Posterior cingulate gyrus (tissue), 11 donors: ENCODE data around the gene FBXL17.

Source experiments
- DNase-seq, 10 donors: peaks; one replicate each; pipeline versions ENCODE4 v3.0.0 to v3.0.0-alpha.2; 2020 to 2021; ENCODE audit warnings: mixed read lengths in 3 of 10
- intact Hi-C: fragments of 100-400 bp; cut with DNase I; formaldehyde crosslinking; loops from one replicate; pipeline ENCODE4 v1.15.1; 2023

The FBXL17 gene

DNA sequence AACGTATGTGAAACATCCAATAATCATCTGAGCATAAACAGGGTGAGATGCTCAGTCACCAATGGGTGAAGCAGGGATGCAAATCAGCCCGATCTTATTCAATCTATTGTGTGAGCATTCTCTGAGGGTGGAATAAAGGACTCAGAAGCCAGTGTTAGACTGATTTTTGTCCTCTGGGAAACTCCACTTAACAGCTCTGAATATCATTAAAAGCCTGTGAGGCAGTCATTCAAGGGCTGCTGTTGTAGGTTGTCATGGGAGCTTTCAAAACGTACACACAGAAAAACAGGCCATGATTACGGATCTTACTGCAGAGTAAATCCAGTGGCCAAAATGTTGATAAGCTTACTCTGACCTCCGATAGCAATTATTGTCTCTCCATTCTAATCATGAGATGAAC, 444.7 kb downstream of the FBXL17 start:
- intact Hi-C loops = no loop called here
- DNase-seq = no peak

DNA sequence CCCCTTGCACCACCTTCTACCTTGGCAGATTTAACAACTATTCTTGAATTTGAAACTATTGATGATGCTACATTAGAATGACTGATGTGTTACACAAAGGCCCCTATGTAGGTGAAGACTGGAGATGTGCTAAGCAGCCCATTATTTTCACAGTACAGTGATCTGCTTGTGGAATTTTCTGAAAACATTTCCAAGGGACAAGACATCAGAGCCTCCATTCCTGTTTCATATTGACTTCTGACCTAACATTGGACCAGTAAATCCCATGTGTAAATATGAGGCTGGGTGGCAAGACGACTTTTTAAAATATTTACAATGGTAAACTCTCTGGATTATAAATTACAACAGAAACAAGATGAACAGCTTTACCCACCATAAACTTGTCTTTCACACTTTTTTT, 445.4 kb downstream of the FBXL17 start:
- no peak for DNase-seq
- intact Hi-C loops = no loop called here

DNA sequence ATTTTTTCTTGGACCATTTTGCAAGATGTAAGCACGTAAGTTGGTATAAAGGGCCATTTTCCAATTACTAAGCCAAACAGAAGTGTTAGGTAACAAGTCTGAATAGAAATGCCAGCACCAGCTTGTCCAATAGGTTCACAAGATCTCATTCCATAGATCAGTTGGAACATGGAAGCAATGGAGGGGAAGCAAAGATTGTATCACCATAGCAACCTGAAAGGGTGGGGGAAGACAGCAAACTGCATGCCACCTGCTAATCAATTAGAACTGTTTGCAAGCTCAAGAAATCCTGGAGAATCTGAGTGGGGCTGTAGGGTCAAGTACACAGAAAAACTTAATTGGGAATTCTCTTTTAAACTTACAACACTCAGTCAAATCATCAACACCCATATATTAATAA, 446.3 kb downstream of the FBXL17 start:
- no peak for DNase-seq
- intact Hi-C loops = no loop called here

DNA sequence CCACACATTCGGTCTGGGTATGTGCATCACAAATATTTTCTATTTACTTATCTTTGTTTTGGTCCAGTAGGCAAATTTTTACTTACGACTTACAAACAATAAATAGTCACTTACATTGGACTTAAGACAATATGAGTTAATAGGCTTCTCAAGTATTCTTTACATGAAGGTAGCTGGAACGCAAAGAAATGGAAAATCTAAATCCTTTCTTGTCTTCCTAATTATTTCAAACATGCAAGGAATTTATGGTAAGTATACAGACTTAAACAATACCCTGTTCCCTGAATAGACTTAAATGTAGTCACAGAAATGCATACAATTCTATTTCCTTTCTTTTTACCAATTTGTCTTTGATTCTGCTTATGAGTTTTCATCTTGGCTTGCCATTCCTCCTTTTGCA, 448.6 kb downstream of the FBXL17 start:
- intact Hi-C loops = no loop called here
- DNase-seq = no peak

DNA sequence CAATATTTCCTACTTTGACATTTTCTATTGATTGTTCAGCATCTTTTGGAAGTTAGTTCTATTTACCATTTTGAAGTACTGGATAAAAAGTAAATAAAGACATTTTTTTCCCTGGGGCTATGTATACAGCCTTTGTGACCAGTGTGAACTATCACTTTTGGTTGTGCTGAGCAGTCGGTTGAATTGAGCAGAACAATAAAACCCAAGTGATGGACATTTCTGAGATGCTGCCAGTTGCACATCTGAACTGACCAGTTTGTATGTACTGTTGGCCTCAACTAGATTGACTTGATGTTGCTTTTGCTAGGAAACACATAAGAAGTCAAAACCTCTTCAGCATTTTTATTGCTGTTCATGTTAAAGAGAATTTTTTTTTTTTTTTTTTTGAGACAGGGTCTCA, 451.0 kb downstream of the FBXL17 start:
- DNase-seq = no peak
- intact Hi-C loops = no loop called here

DNA sequence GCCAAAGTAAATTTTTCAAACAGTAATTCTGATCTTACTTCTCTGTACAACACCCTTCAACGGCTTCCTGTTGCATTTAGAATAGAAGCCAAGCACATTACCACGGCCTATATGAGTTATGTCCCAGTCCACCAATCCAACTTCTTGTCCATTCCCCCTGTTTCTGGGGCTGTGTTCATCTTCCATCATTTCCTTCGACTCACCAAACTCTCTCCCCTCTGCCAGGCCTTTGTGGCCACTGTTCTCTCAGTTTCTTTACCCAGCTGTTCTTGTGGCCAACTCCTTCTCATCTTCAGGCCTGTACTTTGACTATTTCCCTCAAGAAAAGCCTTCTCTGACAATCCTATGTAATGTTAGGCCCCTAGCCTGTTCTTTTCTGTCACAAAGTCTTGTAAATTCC, 451.8 kb downstream of the FBXL17 start:
- intact Hi-C loops = no loop called here
- DNase-seq = no peak

DNA sequence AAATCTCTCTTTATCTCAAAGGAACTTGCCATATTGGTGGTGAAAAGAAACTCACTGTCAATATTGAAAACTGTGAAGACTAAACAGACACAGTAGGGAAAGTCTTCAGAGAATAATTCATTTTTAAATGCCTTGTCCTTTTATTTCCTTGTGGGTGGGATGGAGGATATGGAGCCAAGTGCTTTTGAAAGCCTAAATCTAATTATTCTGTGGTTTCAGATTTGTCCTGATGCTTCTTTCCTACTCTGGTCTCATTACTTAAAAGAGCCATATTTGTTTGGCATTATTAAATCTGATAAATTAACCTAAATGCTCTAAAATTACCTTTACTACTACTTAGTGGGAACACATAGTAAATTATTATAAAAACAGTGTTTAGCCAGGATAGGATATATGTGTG, 452.8 kb downstream of the FBXL17 start:
- intact Hi-C loops = no loop called here
- no peak for DNase-seq

DNA sequence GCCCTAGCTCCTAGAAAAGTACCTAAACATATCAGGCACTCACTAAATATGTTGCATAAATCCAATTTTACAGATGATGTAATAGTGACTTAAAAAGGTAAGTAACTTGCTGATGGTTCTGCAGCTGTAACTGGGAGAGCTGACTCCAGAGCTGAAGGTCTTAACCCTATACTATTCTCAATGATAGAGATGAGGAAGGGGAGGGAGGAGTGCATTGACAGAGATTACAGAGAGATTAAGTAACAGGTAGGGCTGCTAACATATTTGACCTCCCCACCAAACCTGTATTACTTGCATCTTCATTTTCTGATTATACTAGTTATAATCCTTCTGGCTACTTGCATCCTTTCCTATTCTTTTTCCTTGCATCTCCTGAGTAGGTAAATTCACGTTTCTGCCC, 455.8 kb downstream of the FBXL17 start:
- DNase-seq = no peak
- intact Hi-C loops = no loop called here

DNA sequence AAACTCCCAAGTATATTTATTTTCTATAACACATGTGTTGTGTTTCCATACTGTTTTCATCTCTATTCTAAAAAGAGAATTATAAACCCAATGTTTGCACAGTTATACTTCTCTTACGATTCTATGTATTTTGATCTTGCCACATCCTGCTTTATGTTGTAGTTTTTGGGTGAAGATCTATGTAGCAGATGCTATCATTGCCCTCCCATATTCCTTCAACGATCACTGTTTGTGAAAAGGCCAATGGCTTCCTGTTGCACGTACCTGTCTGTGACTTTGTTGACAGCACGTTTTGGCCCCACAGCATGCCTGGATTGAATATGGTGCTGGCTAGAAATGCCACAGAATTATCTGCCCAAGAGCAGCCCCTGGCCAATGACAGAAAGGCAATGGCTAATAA, 456.7 kb downstream of the FBXL17 start:
- intact Hi-C loops = no loop called here
- peak in 1 of 10 donors; percentile 13 for DNase-seq

DNA sequence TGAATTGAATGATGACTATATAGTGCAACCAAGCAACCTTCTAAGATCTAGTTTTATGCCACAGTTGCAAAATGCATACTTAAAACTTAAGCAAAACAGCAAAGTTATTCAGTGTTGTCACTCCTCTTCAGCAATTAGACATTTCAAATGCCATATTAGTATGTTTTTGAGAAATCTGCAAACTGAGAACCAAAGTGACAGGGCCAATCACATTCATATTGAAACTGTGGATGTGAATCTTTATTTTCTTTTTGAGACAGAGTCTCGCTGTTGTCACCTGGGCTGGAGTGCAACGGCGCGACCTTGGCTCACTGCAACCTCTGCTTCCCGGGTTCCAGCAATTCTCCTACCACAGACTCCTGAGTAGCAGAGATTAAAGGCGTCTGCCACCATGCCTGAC, 461.9 kb downstream of the FBXL17 start:
- intact Hi-C loops = no loop called here
- DNase-seq = no peak

DNA sequence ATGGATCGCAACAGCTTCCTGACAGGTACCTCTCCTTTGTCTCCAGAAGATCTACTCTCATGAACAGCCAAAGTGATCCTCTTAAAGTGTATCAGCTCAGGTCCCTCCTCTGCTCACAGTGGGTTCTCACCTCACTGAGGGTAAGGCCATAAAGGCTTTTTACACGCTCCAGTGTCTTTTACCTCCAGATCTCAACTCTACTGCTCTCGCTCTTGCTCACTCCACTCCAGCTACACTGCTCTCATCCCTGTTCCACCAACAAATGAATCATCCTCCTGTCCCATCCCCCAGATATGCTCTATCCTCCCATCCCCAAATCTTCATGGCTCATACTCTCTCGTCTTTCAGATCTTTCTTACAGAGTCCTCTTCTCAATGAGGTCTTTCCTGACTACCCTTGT, 462.5 kb downstream of the FBXL17 start:
- intact Hi-C loops = no loop called here
- no peak for DNase-seq

DNA sequence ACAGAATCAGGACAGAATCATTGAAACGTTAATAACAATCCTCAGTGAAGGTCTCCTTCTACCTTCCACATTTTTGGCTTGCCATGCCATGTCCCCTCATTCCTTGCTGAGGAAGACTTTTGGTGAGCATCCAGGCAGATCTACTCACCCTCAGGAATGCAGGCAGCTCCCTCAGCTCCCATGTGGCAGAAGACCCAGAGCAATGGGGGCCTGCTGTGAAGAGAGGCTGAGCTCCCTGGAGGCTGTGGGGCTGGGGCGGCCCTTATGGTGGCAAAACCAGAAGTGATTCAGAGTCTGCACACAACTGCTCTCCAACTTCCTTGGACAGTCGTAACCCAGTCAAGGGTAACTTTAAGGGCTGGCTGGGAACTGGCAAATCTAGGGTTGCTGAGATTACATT, 463.9 kb downstream of the FBXL17 start:
- DNase-seq = peak in 4 of 10 donors; percentile 22 to 66 (median 62)
- intact Hi-C loops = no loop called here

DNA sequence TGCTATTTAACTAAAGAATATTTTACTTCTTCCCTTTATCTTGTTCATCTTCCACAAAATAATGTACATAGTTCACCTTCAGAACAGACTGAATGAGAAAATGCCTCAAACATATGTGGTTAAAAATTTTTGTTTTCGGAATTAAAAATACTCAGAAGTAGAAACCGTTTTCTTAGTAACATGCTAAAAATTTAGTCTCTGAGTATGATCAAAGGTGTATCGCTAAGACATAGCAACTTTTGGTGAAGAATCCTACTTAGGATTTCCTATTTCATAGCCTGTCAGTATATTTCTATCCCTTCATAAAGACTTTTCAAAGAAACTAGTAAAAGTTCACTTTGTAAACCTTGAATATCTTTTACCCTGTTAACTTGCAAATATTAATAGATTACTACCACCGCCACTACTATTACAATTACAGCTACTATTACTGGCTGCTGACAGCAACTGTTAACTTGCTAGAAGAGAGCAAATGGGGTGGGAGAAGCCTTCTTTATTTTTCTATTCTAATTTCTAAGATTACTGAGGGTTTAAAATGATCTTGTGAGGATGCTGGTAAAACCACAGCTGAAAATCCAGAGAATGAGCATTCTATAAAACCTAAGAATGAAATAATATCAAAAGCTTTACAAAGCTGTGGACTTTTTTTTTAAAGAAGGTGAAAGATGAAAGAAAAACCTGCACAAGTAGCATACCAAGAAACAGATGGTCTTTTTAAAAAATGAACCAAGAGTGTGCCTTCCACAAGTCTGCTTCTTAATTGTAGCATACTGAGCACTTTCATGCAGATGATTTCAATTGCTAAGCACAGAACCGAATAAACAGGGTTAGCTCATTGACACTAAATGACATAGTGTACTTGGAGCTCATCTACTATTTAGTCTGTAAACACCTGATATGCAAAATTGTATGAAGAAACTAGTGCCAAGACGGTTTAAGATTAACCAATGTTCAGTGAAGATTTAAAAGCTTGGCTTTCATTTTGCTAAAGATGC, 464.9 kb downstream of the FBXL17 start:
- DNase-seq = no peak
- intact Hi-C loops = no loop called here

DNA sequence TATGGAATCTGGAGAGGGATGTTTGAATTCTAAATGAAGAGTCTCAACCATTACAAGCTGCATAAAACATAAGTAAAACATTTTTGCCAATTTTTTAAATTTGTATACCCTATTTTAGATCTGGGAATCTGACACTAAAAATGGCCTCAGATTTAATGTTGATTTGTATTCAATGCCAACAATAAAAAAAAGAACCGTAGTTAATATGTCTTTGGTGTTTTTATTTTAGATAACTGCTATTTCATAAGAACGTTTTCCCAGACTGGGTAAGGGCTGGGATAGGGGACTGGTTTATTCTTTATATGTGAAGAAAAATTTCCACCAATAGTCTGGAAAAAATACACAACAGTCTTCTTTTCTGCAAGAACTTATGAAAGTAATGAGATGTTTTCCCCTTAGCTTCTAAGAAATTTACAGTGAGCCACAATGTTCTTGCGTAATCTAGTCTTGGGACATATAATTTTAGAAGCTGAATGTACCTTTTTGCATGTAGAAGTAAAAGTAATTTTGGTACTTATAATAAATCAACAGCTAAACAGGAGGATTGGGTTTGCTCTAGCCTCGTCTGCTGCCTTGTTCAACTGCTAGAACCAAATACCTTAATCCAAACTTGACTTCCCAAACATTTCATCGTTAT, 466.6 kb downstream of the FBXL17 start:
- intact Hi-C loops = no loop called here
- DNase-seq = no peak

DNA sequence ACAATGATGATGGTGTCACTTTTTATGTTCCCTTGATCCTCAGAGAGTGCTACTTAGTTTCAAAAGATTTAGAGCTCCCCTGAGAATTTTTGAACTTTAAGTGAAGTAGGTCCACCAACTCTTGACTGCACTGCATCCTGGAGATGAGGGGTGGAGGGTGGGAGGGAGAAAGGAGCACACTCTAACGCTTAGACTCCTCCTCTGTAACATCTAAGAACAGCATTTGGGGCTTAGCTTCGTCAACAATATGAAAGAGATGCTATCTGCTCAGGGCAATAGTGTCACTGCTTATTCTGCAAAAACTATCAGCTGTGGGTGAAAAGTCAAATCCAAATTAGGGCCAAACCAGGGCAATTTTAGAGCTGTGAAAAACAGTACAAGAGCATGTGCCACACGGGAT, 468.4 kb downstream of the FBXL17 start:
- no peak for DNase-seq
- intact Hi-C loops = no loop called here

DNA sequence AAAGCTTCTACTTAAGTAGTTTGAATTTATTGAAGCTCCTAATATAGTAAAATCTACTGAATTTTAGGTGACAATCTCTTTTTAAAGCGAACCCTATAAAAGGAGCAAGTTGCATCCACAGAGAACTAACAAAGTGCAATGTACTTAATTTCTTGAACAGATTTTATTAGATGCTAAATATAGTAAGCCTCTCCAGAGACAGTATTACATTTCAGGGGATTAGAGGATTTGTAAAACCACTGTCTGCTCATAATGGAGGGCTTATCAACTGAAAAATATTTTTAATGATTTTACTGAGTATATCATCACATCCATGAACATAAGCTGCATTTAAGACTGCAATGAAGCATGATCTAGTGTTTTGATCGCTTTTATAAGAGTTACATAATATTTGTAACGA, 481.2 kb downstream of the FBXL17 start:
- intact Hi-C loops = no loop called here
- DNase-seq = no peak

DNA sequence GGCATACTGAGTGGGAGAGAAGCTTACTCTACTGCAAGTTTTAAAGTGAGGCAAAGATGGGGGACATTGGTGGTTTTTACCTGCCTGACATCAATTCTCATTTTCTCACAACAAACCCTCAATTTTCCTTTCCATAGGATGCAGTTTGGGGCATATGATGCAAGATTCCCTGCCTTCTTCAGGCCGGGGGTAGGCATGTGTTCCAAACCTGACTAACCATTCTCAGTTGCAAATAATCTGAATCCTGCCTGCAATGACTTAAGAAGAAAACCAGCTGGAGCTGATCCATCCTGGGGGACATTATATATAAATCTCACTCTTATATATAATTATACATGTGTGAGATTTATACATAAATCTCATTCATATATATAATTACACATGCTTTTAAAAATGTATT, 487.5 kb downstream of the FBXL17 start:
- no peak for DNase-seq
- intact Hi-C loops = no loop called here

DNA sequence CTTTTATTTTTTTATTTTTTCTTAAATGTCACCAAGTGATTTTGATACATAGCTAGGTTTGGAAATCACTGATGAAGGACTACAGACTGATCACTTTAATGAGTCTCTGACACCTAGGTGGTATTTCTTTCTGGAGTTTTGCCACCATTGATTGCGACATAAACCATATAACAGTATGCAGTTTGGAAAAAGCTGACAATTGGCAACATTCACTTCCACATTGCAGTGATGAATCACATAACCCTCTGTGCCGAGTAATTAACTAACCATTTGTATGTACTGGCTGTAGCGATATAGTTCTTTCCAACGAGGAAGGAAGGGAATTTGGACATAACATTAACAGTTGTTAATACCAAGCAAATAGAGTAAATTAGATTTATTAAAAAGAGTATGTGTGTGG, 488.3 kb downstream of the FBXL17 start:
- intact Hi-C loops = no loop called here
- no peak for DNase-seq

DNA sequence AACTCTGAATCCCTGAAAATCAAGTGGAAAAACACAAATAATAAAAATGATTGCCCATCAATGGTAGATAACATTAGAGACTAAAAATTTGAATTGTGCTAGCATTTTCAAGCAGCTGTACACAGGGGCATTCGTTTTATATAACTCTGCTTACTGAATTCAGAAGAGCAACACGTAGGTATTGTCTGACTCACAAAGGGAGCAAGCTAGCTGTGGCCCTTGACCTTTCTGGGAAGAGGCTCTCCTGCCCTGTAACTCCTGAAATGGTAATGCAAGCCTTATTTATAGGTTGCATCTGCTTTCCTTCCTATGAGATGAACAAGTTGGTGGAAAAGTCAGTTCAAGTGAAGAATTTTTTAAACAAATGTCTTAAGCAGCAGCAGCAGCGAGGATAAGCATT, 492.5 kb downstream of the FBXL17 start:
- intact Hi-C loops = no loop called here
- DNase-seq = no peak

DNA sequence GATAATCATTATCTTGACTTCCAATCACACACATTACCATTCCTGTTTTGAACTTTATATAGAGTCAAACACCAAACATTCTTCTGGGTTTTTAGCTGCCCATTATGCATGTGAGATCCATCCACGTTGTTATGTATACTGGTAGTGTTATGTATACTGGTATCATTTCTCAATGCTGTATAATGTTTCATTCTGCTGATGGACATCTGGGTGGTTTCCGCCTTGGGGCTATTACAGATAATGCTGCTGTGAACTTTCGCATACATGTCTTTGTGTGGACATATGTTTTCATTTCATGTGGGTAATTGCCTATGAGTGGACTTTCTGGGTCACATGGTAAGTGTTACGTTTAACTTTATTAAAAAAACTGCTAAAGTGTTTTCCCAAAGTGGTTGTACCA, 493.4 kb downstream of the FBXL17 start:
- no peak for DNase-seq
- intact Hi-C loops = no loop called here

DNA sequence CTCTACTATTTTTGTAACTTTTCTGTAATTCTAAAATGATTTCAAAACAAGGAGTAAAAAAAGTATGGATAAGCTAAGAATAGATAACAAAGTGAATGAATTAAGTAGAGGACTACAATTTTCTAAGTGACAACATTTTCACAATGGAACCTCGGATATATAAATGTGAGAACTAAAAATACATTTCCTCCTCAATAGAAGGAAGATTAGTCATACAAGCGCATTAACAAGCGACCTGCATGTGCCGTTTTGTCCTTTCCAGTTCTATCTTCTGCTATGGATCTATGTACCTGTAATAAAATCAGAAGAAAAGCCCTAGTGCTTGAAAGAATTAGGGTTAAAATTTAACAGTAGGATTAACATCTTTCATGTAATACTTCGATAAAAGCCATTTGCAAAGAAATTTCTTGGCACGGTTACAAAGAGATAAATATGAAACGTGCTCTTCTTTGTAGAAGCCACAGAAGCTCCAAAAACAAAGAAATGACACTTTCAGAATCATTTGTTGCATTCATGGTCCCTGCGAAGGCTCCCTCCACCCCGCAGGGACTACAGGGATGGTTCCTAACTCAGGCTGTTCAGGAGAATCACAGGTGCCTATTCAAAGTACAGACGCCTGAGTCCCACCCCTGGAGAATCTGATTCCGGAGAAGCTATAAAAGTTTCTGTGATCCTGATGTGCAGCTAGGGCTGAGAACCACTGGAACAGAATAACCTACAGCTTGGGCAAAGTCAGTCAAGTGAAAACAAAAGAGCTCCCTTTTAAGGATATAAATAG, 494.5 kb downstream of the FBXL17 start:
- DNase-seq = peak in 1 of 10 donors; percentile 21
- intact Hi-C loops = no loop called here
